ENCODE measurements around the gene ERICH4.
"Not testable (repeated sequence)": the region's sequence is repeated elsewhere in the genome, so short reads cannot be mapped to it uniquely, and the experiment has no call there.

ERICH4 gene

DNA sequence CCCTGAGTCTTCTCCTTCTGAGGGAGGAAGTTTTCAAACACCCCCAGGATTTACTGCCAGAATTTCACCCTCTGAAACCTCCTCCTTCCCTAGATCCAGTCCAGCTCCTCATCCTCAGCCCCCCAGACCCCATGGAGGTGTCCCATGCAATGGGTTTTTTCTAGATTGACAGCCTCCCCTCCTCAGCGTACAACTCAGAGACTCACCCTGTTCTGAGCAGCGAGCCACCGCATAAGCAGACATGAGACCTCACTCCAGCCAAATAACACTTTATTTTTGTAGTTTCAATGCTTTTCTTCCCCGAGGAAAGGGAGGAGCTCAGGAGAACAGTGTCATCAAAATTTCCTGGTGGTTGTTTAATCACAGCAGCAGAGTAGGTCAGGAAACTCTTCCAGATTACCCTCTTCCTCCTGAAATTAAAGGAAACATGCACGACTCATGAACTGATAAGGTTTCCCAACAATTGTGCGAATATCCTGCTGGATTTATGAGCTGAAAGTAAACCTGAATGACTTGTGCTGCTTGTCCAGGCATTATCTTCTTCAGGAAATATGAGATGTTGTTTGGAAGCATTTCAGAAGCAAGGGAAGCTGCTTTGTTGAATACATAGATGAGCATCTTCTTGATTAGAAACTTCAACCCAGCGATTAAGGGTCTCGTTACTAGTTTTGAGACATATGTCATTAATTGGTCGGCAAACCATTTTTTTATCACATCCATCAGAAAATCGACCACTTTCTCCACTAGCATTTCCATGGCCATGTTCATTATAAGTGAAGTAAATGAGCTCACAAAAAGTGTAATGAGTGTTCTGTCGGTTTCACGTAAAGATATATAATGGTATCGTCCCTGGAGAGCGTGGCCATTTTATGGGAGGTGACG lies 36.2 kb downstream of the ERICH4 start:
- no peak for DNase-seq (ENCODE audit: low spot score)

GRCh38 chr19:41479757-41480191 lies 36.8 kb downstream of the ERICH4 start:
- no peak for DNase-seq (ENCODE audit: low spot score)

GRCh38 chr19:41480336-41480735 lies 37.4 kb downstream of the ERICH4 start:
- no peak for DNase-seq (ENCODE audit: low spot score)

DNA sequence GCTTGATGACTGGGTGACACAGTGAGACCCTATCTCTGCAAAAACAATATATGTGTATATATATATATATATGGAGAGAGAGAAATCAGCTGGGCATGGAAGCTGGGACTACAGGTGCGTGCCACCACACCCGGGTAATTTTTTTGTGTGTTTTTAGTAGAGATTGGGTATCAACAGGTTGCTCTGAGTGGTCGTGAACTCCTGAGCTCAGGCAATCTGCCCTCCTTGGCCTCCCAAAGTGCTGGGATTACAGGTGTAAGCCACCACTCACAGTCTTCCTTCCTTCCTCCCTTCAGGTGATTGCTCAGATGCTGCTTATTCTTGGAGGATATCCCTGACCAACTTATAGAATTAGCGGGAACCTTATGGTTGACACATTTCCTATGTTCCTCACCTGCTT lies 41.9 kb downstream of the ERICH4 start:
- DNase-seq (ENCODE audit: low spot score) = no peak

GRCh38 chr19:41486953-41487352 lies 44.0 kb downstream of the ERICH4 start:
- DNase-seq (ENCODE audit: low spot score) = not testable (repeated sequence)

DNA sequence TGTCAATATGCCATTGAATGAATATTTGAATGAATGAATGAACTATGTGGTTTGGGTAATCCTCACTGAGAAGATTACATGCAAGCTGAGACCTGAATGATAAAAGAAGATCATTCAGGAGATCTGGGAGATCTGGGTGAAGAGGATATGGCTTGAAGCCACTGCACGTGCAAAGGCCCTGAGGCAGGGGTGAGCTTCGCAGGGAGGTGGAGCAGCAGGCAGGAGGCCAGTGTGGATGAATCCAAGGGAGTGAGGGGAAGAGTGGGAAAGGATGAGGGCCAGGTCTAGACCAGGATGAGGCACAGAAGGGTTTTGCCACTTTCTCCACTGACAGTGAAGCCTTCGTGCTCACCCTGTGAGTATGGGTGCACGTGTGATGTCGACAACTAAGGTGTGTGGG lies 49.9 kb downstream of the ERICH4 start:
- no peak for DNase-seq (ENCODE audit: low spot score)
